NB4 (cell line): ENCODE results near the gene AGPAT2.

ENCODE experiments used
- DNase-seq: peaks from one replicate; pipeline ENCODE4 v3.0.0; 2010; ENCODE audit warnings: low read depth
- H3K4me3 ChIP-seq: one replicate; pipeline ENCODE4 v1.5.1; 2011; ENCODE audit warnings: mild to moderate bottlenecking, low read depth, low read length, moderate library complexity
- CTCF ChIP-seq: IDR thresholded peaks from one replicate; pipeline ENCODE4 v1.5.1; 2012; ENCODE audit warnings: low read depth, low read length
- MAX ChIP-seq: IDR thresholded peaks from 2 replicates; pipeline ENCODE4 v1.6.1; 2011; ENCODE audit warnings: low read depth, low read length
- MYC ChIP-seq: IDR thresholded peaks from 2 replicates; pipeline ENCODE4 v1.6.1; 2011; ENCODE audit warnings: low read depth, low read length
- POLR2A ChIP-seq: IDR thresholded peaks from 2 replicates; pipeline ENCODE4 v1.6.1; 2011; ENCODE audit warnings: mild to moderate bottlenecking; ENCODE audit not compliant: insufficient read length; ENCODE audit errors: extremely low read depth

Gene AGPAT2

GRCh38 chr9:136656183-136656738 lies 31.0 kb downstream of the AGPAT2 start:
- no peak for TF ChIP-seq CTCF
- TF ChIP-seq MAX, result no peak
- no peak for TF ChIP-seq POLR2A
- TF ChIP-seq MYC, result no peak
- no peak overlapping the region for H3K4me3 ChIP-seq
- DNase-seq, result no peak

- no peak for DNase-seq
- TF ChIP-seq POLR2A (no peak), MYC (no peak), CTCF (no peak), MAX (no peak)
- H3K4me3 ChIP-seq, result no peak overlapping the region
These were observed 31.6 kb downstream of the AGPAT2 start for GRCh38 chr9:136655536-136656182.

- TF ChIP-seq MYC (no peak), CTCF (no peak), MAX (no peak), POLR2A (no peak)
- no peak overlapping the region for H3K4me3 ChIP-seq
- no peak for DNase-seq
These were observed 32.3 kb downstream of the AGPAT2 start for GRCh38 chr9:136654820-136655535.

- DNase-seq, result no peak
- TF ChIP-seq CTCF, result no peak
- no peak for TF ChIP-seq MAX
- no peak for TF ChIP-seq MYC
- no peak for TF ChIP-seq POLR2A
- H3K4me3 ChIP-seq, result no peak overlapping the region
These were observed 33.8 kb downstream of the AGPAT2 start for GRCh38 chr9:136653323-136654079.

- no peak for DNase-seq
- no peak for TF ChIP-seq POLR2A
- TF ChIP-seq CTCF, result no peak
- TF ChIP-seq MAX, result no peak
- TF ChIP-seq MYC, result no peak
- H3K4me3 ChIP-seq, result no peak overlapping the region
These were observed 35.4 kb downstream of the AGPAT2 start for GRCh38 chr9:136651860-136652259.
